ENCODE measurements around the gene TBX6. TPM values are rescaled to one million over a fixed set of nuclear protein-coding genes. Genes with fewer than 3 reads are reported as not detected.

The TBX6 gene
- total RNA-seq, 1 experiment from 2014 or later = 1.4 TPM

GRCh38 chr16:30088832-30089624 lies 2.7 kb downstream of the TBX6 start:
- BruUV-seq (replicated peaks) = no TSS peak
- Histone ChIP-seq H2AFZ (ENCODE audit: low read depth, low read length, poor library complexity, severe bottlenecking) (no peak overlapping the region), H3K9me2 (ENCODE audit: insufficient read depth) (no peaks in the 10 kb centered on the region), H3K79me2 (ENCODE audit: insufficient read depth, low read length) (no peaks in the 10 kb centered on the region), H3K4me1 (ENCODE audit: control insufficient read depth in 1 of 2, insufficient read depth in 2 of 2, low read length in 2 of 2) (peaks cover 14 to 47% of the 10 kb centered on the region in 2 experiments), H3K27ac (ENCODE audit: low read depth, low read length) (no peak overlapping the region; the same call in 1 of the 2 replicates), H4K20me1 (ENCODE audit: insufficient read depth) (no peaks in the 10 kb centered on the region), H3K4me2 (ENCODE audit: low read length) (no peak overlapping the region), H3K27me3 (ENCODE audit: insufficient read depth, low read length) (no peaks in the 10 kb centered on the region), H3K36me3 (ENCODE audit: control insufficient read depth in 1 of 2, insufficient read depth in 2 of 2, low read length in 2 of 2) (peaks cover 2 to 12% of the 10 kb centered on the region in 2 experiments; a peak in 3 of 4 replicates), H3K4me3 (replicated peaks in 1 of 2; ENCODE audit: low read depth in 1 of 2, low read length in 2 of 2) (no peak overlapping the region), H3K9me3 (ENCODE audit: control insufficient read depth in 1 of 2, insufficient read depth in 1 of 2, low read depth in 1 of 2, low read length in 2 of 2) (no peaks in the 10 kb centered on the region), H3K9ac (ENCODE audit: low read length) (no peak overlapping the region)
- ChIA-PET RAD21 (ENCODE audit: low non-redundant PET in 1 of 2, low total read pairs in 2 of 2, uncharacterized antibody in 2 of 2, unreplicated experiment in 2 of 2) (no interaction called here), POLR2A (interaction anchor here (2.7 kb wide), 1 partner anchor 23 kb away, joined by 10 read pairs; the partner anchor contains the start of gene ALDOA), CTCF (interaction anchor here (6.3 kb wide), 1 partner anchor 22 kb away, joined by 48 read pairs; no protein-coding TSS in a partner anchor)
- TF ChIP-seq SIN3A (IDR thresholded peaks at IDR 0.05; ENCODE audit: low read depth) = no peak
- TF ChIP-seq REST (IDR thresholded peaks at IDR 0.05; ENCODE audit: low read depth) = no peak
- no peak for TF ChIP-seq CBX3 (IDR thresholded peaks at IDR 0.05; ENCODE audit: low read depth)
- TF ChIP-seq POLR2A (IDR thresholded peaks at IDR 0.05; ENCODE audit: borderline replicate concordance, extremely low read depth, insufficient read depth, insufficient read length) = no peak
- TF ChIP-seq JUND (IDR thresholded peaks at IDR 0.05) = no peak
- no peak for TF ChIP-seq ELF1 (IDR thresholded peaks at IDR 0.05; ENCODE audit: borderline replicate concordance, low read depth)
- TF ChIP-seq TCF7L2 (IDR thresholded peaks at IDR 0.05; ENCODE audit: borderline replicate concordance, extremely low read depth, insufficient read depth, insufficient read length) = no peak
- TF ChIP-seq ZBTB33 (IDR thresholded peaks at IDR 0.05; ENCODE audit: extremely low read depth, insufficient replicate concordance, low read length) = no peak
- no peak for TF ChIP-seq EZH2phosphoT487 (IDR thresholded peaks at IDR 0.05; ENCODE audit: borderline replicate concordance)
- TF ChIP-seq FOSL1 (IDR thresholded peaks at IDR 0.05; ENCODE audit: low read depth) = no peak
- no peak for TF ChIP-seq ZFX (IDR thresholded peaks at IDR 0.05)
- no peak for TF ChIP-seq CTCF (IDR thresholded peaks at IDR 0.05 in 2 of 3, conservative IDR thresholded peaks at IDR 0.05 in 1 of 3; ENCODE audit: borderline replicate concordance in 1 of 3, insufficient read depth in 1 of 3, low read depth in 2 of 3, low read length in 2 of 3)
- no peak for TF ChIP-seq CEBPB (IDR thresholded peaks at IDR 0.05; ENCODE audit: low read depth)
- no peak for TF ChIP-seq POLR2AphosphoS5 (IDR thresholded peaks at IDR 0.05; ENCODE audit: low read depth, low read length)
- TF ChIP-seq ZNF274 (IDR thresholded peaks at IDR 0.05; ENCODE audit: low read depth, low read length) = no peak
- TF ChIP-seq ATF3 (IDR thresholded peaks at IDR 0.05) = no peak
- DNase-seq (ENCODE audit: low read depth, low spot score) (no peak), ATAC-seq (no peak)
- intact Hi-C loops (cut with micrococcal nuclease) = no loop called here

Data from HCT116 (cell line).